K562 (cell line): ENCODE measurements around the gene ANK3. TPM values are rescaled to one million over a fixed set of nuclear protein-coding genes. Genes with fewer than 3 reads are reported as not detected.

Source experiments
- ARNT ChIP-seq, 2 experiments: fragments of 450-650 bp; IDR thresholded peaks; 2 replicates each; pipeline ENCODE4 v1.6.1; 2016; ENCODE audit warnings: mild to moderate bottlenecking in 1 of 2
- COPS2 ChIP-seq: fragments of 450-650 bp; conservative IDR thresholded peaks from 2 replicates; pipeline ENCODE4 v1.6.1; 2016; ENCODE audit warnings: mild to moderate bottlenecking, moderate library complexity
- NCOA4 ChIP-seq: fragments of 450-650 bp; IDR thresholded peaks from 2 replicates; pipeline ENCODE4 v1.6.1; 2018; ENCODE audit warnings: mild to moderate bottlenecking; ENCODE audit not compliant: partially characterized antibody
- RBM15 ChIP-seq: fragments of 200-400 bp; formaldehyde crosslinking; IDR thresholded peaks from 2 replicates; pipeline ENCODE4 v1.6.1; 2018; ENCODE audit warnings: mild to moderate bottlenecking, low read length, moderate library complexity; ENCODE audit not compliant: insufficient read depth
- TEAD4 ChIP-seq, 2 experiments: sonication (generic) in 1 of 2; formaldehyde crosslinking in 1 of 2; IDR thresholded peaks; 2 replicates each; pipeline versions ENCODE4 v1.6.1 to v1.8.0; 2012 to 2022; ENCODE audit warnings: borderline replicate concordance in 1 of 2, inconsistent platforms in 1 of 2, low read length in 1 of 2, mild to moderate bottlenecking in 1 of 2, missing genetic modification reagents in 1 of 2
- ZNF146 ChIP-seq: IDR thresholded peaks from one replicate; pipeline ENCODE4 v1.6.1; 2018; ENCODE audit warnings: missing compliant biosample characterization; ENCODE audit not compliant: unreplicated experiment
- ZNF347 ChIP-seq: fragments of 450-650 bp; formaldehyde crosslinking; IDR thresholded peaks from 2 replicates; pipeline ENCODE4 v1.4.0; 2020; ENCODE audit warnings: low read depth, mild to moderate bottlenecking, moderate library complexity
- ZNF589 ChIP-seq: fragments of 200-800 bp; sonication (Bioruptor generic); IDR thresholded peaks from 2 replicates; pipeline ENCODE4 v1.6.1; 2016; ENCODE audit warnings: low read depth, missing genetic modification characterization, missing compliant biosample characterization
- polyA plus RNA-seq, 8 experiments: library from polyadenylated mRNA; depleted of rRNA in 4 of 8; stranded (reverse) in 5 of 8; unstranded in 3 of 8; fragments of >200 nt; fragmentation: Nextera tagmentation in 2 of 8; fragmentation: Illumina TruSeq in 1 of 8; extraction: Ambion mirVana in 2 of 8; extraction: Trizol in 1 of 8; gene quantifications; 2 replicates each; pipeline versions ENCODE4 v1.2.1 to v1.2.3, GENCODE V29; 2011 to 2014; ENCODE audit warnings: inconsistent platforms in 1 of 8, missing spikeins in 1 of 8
- total RNA-seq, 7 experiments: library from RNA; depleted of rRNA in 6 of 7; stranded (reverse); fragments of >200 nt in 6 of 7; fragmentation: Illumina TruSeq in 2 of 7; extraction: Trizol in 2 of 7; gene quantifications; 2 replicates each; pipeline versions ENCODE4 v1.2.1 to v1.2.3, GENCODE V29; 2011 to 2021; ENCODE audit warnings: low replicate concordance in 1 of 7
- TF ChIP-seq, protein P1 (sequence below): fragments of 450-650 bp; IDR thresholded peaks from 2 replicates; pipeline ENCODE4 v1.6.1; 2016; ENCODE audit warnings: mild to moderate bottlenecking, moderate library complexity
- TF ChIP-seq, protein P2 (sequence below): sonication (generic); formaldehyde crosslinking; IDR thresholded peaks from 2 replicates; pipeline ENCODE4 v1.8.1; 2022; ENCODE audit warnings: missing genetic modification reagents
- TF ChIP-seq, protein P3 (sequence below): fragments of 250-450 bp; sonication (Bioruptor Pico); IDR thresholded peaks from 2 replicates; pipeline ENCODE4 v1.4.0; 2020

ANK3 gene
- total and polyA plus RNA-seq, 9 of the 15 experiments (the other 6 are each of a cell fraction or from before 2014, with no cell fraction given): 10.0 to 32.3 (median 17.9) TPM

DNA sequence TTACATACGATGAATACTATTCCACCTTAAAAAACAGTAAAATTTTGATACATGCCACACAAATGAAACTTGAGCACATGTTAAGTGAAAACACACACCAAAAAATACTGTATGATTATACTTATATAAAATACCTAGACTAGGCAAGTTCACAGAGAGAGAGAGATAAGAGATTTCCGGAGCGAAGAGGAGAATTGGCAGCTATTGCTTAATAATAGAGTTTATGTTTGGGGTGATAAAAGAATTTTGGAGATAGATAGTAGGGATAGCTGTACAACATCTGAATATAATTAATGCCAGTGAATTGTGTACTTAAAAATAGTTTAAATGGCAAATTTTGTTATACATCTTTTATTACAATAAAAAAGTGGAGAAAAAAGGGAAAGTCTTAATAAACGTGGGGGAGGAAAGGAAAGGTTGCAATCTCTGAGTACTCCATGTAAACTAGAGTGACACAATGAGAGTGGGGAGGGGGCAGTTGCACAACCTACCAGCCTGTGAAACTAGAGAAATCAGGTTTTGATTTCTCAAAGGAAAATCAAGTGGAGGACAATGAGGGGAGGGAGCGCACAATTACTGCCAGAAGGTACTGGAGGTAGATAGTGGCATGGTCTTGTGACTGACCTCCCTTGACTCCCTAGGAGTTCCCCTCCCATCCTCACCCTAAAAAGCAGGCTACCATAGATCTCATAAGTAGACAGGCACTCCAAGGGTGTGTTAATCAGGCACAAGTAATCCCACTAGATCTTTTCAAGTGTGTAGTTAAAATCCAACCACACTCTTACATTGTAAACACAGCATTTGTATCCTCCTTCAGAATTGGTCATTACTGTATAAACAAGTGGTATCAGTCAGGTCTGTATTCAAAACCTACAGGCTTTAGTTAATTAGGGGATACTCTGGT lies 31.6 kb upstream of the ANK3 start (continued):
- TF ChIP-seq COPS2 (no peak), ZNF146 (CRISPR knock-in tag) (no peak), ZNF589 (no peak), ARNT (IDR thresholded peaks at IDR 0.05) (no peak), ZNF347 (no peak), RBM15 (no peak), NCOA4 (no peak), TEAD4 (IDR thresholded peaks at IDR 0.05; ENCODE audit: low read length) (no peak), TEAD4 (CRISPR knock-in tag; IDR thresholded peaks at IDR 0.05; ENCODE audit: borderline replicate concordance) (no peak)
- TF ChIP-seq, protein P1, sequence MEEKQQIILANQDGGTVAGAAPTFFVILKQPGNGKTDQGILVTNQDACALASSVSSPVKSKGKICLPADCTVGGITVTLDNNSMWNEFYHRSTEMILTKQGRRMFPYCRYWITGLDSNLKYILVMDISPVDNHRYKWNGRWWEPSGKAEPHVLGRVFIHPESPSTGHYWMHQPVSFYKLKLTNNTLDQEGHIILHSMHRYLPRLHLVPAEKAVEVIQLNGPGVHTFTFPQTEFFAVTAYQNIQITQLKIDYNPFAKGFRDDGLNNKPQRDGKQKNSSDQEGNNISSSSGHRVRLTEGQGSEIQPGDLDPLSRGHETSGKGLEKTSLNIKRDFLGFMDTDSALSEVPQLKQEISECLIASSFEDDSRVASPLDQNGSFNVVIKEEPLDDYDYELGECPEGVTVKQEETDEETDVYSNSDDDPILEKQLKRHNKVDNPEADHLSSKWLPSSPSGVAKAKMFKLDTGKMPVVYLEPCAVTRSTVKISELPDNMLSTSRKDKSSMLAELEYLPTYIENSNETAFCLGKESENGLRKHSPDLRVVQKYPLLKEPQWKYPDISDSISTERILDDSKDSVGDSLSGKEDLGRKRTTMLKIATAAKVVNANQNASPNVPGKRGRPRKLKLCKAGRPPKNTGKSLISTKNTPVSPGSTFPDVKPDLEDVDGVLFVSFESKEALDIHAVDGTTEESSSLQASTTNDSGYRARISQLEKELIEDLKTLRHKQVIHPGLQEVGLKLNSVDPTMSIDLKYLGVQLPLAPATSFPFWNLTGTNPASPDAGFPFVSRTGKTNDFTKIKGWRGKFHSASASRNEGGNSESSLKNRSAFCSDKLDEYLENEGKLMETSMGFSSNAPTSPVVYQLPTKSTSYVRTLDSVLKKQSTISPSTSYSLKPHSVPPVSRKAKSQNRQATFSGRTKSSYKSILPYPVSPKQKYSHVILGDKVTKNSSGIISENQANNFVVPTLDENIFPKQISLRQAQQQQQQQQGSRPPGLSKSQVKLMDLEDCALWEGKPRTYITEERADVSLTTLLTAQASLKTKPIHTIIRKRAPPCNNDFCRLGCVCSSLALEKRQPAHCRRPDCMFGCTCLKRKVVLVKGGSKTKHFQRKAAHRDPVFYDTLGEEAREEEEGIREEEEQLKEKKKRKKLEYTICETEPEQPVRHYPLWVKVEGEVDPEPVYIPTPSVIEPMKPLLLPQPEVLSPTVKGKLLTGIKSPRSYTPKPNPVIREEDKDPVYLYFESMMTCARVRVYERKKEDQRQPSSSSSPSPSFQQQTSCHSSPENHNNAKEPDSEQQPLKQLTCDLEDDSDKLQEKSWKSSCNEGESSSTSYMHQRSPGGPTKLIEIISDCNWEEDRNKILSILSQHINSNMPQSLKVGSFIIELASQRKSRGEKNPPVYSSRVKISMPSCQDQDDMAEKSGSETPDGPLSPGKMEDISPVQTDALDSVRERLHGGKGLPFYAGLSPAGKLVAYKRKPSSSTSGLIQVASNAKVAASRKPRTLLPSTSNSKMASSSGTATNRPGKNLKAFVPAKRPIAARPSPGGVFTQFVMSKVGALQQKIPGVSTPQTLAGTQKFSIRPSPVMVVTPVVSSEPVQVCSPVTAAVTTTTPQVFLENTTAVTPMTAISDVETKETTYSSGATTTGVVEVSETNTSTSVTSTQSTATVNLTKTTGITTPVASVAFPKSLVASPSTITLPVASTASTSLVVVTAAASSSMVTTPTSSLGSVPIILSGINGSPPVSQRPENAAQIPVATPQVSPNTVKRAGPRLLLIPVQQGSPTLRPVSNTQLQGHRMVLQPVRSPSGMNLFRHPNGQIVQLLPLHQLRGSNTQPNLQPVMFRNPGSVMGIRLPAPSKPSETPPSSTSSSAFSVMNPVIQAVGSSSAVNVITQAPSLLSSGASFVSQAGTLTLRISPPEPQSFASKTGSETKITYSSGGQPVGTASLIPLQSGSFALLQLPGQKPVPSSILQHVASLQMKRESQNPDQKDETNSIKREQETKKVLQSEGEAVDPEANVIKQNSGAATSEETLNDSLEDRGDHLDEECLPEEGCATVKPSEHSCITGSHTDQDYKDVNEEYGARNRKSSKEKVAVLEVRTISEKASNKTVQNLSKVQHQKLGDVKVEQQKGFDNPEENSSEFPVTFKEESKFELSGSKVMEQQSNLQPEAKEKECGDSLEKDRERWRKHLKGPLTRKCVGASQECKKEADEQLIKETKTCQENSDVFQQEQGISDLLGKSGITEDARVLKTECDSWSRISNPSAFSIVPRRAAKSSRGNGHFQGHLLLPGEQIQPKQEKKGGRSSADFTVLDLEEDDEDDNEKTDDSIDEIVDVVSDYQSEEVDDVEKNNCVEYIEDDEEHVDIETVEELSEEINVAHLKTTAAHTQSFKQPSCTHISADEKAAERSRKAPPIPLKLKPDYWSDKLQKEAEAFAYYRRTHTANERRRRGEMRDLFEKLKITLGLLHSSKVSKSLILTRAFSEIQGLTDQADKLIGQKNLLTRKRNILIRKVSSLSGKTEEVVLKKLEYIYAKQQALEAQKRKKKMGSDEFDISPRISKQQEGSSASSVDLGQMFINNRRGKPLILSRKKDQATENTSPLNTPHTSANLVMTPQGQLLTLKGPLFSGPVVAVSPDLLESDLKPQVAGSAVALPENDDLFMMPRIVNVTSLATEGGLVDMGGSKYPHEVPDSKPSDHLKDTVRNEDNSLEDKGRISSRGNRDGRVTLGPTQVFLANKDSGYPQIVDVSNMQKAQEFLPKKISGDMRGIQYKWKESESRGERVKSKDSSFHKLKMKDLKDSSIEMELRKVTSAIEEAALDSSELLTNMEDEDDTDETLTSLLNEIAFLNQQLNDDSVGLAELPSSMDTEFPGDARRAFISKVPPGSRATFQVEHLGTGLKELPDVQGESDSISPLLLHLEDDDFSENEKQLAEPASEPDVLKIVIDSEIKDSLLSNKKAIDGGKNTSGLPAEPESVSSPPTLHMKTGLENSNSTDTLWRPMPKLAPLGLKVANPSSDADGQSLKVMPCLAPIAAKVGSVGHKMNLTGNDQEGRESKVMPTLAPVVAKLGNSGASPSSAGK: no peak
- TF ChIP-seq, protein P2, sequence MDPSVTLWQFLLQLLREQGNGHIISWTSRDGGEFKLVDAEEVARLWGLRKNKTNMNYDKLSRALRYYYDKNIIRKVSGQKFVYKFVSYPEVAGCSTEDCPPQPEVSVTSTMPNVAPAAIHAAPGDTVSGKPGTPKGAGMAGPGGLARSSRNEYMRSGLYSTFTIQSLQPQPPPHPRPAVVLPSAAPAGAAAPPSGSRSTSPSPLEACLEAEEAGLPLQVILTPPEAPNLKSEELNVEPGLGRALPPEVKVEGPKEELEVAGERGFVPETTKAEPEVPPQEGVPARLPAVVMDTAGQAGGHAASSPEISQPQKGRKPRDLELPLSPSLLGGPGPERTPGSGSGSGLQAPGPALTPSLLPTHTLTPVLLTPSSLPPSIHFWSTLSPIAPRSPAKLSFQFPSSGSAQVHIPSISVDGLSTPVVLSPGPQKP (CRISPR knock-in tag): no peak
- TF ChIP-seq, protein P3, sequence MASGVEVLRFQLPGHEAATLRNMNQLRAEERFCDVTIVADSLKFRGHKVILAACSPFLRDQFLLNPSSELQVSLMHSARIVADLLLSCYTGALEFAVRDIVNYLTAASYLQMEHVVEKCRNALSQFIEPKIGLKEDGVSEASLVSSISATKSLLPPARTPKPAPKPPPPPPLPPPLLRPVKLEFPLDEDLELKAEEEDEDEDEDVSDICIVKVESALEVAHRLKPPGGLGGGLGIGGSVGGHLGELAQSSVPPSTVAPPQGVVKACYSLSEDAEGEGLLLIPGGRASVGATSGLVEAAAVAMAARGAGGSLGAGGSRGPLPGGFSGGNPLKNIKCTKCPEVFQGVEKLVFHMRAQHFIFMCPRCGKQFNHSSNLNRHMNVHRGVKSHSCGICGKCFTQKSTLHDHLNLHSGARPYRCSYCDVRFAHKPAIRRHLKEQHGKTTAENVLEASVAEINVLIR (CRISPR knock-in tag): no peak
